HG03457 (cell line): ENCODE results near the gene RNF10.
"Not testable (repeated sequence)": the region's sequence is repeated elsewhere in the genome, so short reads cannot be mapped to it uniquely, and the experiment has no call there.

Source experiments
- ATAC-seq: cut with Tn5 transposase; IDR thresholded peaks from one replicate; pipeline ENCODE4 v1.9.1; 2021; ENCODE audit warnings: moderate number of reproducible peaks; ENCODE audit not compliant: unreplicated experiment

RNF10 gene

DNA sequence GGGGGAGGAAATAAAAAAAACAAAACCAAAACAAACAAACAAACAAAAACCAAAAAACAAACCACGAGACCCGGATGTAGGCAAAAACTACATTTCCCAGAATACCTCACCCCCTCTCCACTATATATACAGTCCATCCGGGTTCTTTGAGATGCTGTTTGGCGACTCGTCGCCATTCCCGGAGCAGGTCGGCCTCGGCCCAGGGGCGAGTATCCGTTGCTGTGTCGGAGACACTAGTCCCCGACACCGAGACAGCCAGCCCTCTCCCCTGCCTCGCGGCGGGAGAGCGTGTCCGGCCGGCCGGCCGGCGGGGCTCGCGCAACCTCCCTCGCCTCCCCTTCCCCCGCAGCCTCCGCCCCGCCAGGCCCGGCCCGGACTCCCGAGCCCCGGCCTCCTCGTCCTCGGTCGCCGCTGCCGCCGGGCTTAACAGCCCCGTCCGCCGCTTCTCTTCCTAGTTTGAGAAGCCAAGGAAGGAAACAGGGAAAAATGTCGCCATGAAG lies at the start of gene RNF10:
TSS of gene RNF10 (plus strand) at position 154 of the 500 bp plus-strand sequence. CDS start 456 bp downstream, outside the sequence.
- peak; percentile 51 for ATAC-seq

DNA sequence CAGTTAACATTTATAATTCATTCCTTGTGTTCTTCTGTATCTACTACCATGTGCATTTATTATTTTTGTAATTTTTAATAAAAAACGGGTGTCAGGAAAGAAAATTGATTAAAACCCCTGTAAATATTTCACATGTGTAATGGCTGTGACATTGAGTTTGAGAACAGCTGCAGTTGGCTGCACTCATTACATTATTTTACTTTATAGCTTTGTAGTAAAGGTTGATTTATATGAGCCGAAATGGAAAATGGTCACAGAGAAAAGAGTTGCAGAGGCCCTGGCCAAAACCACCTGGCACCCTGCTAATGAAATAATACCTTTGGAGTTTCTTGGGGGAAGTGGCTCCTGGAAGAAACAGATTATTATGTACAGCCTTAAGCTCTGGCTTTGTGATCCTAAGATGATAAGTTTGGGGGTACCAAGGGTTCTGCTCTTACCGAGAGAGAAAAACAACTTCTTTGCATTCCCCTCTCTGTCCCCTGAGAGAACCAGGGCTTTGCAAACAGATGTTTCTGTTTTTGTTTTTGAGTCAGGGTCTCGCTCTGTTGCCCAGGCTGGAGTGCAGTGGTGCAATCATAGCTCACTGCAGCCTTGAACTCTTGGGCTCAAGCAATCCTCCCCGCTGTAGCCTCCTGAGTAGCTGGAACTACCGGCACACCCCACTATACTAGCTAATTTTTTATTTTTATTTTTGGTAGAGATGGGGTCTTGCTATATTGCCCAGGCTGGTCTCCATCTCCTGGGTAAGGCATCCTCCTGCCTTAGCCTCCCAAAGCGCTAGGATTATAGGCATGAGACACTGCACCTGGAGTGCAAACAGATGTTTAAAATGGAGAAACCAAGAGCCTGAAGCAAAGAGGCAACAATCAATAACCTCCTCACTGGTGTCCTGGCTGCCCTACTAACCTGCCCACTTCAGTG lies 47.9 kb upstream of the RNF10 start:
- no peak for ATAC-seq

DNA sequence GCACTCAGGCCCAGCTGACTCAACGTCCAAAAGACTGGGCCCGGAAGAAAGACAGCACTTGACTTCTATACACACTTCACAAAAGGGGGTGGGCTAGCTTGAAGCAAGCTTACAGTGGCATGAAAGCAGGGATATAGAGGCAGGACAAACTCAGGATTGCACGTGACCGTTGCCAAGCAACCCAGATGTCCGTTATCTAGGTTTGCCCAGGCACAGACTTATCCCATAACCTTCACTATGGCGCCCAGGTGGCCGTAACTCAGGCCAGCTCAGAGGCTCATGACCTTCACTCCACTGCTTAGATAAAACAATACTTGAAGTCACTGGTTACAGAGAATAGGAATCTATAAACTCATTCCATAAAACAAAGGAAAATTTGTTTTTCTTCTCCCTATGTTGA lies 46.6 kb upstream of the RNF10 start:
- ATAC-seq = not testable (repeated sequence)

DNA sequence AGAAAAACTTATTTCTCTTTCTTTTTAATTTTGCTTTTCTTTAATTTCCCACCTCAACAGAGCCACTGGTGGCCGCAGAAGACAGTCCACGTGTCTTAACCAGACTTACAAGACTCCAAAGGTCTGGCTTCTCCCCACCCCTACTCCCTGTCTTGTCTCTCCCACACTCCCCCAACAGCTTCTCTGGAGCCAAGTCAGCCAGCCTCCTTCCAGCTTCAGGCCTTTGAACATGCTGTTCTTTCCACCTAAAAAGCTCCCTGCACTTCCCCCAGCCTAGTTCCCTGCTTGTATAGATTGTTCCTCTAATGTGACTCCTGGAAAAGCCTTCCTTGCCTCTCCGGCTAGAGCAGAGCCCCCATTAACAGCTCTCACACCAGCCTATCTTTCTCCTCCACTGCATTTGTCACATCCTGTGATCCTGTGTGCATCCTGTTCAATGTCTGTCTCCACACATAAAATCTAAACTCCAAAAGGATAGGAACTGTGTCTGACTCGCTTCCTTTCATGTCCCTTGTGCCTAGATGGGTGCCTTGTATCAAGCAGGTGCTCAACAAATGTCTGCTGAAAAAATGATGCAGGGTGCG lies 46.0 kb upstream of the RNF10 start:
- no peak for ATAC-seq

DNA sequence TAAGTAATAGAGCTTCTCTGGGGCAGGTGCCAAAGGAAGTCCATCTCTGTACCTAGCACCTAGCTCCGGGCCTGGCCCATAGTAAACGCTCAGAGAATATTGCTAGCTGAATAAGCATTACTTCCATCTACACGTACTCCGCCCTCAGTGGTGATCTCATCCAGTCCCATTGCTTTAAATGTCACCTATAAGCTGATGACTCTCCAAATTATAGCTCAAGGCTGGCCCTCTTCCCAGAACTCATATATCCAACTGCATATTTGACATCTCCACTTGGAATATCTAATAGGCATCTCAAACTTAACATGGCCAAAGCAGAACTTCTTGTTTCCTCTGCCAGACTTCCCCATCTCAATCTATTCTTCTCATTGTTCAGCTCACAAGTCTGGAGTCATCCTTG lies 45.1 kb upstream of the RNF10 start:
- no peak for ATAC-seq

DNA sequence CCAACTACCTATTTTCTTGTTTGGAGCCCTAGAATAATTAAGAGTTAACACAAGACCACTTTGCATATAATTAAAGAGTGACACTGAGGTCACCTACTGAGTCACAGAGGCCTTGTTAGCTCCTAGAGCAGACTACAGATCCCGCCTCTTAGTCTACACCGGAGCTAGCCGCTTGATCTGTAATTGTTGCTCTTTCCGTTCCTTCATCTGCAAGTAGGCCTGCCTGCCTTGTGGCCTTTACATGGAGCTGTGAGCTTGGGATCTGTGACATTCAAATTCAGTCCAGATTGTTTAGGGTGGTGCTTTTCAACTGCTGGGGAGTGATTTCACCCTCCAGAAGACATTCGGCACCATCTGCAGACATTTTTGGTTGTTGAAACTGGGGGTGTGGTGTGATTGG lies 43.8 kb upstream of the RNF10 start:
- ATAC-seq = no peak

DNA sequence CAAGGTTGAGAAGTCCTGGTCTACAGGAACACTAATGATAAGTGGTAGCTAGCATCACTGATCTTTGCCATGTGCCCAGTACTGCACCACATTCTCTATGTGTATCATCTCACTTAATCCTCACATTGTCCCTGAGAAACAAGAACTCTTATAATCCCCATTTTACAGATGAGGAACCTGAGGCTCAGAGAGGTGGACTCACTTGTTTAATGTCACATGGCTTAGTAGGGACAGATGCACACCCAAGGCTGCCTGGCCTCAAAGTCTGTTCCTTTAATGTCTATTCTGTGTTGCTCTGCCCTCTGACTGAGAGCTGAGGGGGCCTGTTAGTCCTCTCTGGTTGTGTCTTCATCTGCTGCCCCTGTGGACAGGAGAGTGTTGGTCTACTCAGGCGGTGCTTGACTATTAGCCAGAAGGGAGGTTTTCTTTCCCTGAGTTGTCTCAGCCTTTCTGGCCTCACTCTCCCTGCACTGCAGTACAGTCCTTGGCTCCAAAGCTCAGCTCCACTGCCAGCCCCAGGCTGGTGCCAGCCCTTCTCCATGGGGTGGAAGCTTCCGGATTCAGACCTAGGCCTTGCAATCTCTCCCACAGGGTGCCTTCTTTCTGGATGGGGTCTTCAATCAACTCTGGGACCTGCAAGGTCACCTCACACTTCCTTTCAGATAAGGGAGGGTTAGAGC lies 43.2 kb upstream of the RNF10 start:
- ATAC-seq = no peak

DNA sequence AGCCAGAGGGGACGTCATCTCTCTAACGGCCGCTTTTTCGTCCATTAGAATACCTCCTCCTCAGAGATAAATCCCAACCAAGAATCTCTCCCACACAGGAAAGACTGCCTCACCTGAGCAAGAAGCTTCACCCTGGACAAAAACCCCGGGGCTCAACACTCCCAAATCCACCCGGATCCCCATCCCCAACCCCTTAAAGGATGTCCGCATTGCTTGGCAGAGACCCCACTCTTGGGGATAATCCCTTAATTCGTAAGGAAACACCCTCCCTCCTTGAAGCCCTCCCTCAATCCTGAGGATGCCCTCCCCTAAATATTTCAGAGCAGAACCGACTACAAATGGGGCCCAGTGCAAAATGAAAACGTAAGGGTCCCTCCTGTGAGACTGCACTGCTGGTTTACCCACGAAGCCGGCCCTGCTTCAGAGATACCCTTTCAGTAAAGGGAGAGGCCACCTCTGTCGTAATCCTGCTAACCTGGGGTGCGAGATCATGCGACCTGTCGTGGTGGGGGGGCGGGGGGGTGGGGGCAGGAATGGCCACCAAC lies 38.9 kb upstream of the RNF10 start:
- ATAC-seq = no peak

DNA sequence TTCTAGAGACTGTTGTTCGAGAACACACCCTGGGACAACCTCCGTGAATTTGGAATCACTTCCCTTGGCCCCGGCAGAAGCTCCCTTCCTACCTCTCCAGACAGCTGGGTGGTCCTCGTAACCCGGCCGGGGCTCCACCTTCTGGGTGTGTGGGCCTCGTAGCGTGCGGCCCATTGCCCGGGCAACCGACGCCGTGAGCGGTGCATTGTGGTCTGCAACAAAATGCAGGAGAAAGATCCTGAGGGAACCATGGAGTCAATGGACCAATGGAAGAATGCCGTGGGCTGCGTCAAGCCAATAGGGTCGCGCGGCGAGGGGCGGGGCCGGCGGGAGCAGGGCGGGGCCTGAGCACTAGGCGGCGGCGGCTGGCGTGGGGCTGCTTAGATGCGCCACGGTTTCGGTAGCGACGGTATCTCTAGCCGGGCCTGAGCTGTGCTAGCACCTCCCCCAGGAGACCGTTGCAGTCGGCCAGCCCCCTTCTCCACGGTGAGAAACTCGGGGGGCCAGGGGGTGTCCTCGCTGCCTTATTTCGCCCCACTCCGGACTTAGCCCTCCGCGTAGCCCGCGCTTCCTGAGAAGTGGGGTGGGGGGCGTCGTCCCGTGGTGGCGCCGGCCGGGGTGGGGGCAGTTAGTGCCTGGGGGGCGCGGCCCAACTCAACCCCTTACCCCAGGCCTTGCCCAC lies 38.3 kb upstream of the RNF10 start, which contains the start of gene DYNLL1:
TSS of gene DYNLL1 (plus strand) at position 383 of the 682 bp plus-strand sequence. CDS start 309 bp downstream, outside the sequence.
- ATAC-seq = peak; percentile 86

DNA sequence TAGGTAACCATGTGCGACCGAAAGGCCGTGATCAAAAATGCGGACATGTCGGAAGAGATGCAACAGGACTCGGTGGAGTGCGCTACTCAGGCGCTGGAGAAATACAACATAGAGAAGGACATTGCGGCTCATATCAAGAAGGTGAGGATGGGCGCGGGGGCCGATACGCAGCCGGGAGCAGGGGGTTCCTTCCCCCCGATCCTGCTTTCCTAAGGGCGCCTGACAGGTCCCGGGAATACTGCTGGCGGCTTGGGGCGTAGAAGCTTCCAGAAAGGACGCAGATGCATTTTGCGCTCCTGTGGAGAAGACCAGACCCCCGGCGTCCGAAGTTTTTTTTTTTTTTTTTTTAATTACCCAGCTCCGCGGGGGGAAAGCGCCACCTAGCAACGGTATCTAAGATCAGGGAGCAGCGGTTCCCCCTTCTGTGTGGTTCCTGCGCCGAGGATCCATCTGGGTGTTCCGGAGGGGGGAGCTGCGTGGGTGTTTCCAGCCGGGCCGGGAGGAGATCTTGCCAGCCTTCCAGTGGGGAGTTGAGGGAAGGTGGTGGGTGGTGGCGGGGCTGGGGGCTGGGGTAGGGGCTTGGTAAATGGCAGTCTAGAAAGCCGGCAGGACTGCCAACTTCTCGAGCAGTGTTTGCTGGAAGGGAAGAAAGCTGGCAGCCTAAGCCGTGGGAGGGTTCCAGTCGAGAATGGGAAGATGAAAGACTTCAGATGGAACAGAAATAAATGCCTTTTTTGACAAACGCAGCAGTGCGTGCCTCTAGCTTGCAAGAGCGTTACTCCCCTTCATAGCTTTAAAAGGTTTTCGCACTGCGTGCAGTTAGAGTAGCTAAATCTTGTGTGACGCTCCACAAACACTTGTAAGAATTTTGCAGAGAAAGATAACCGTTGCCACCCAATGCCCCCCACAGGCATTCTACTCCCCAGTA lies 37.5 kb upstream of the RNF10 start:
- no peak for ATAC-seq

DNA sequence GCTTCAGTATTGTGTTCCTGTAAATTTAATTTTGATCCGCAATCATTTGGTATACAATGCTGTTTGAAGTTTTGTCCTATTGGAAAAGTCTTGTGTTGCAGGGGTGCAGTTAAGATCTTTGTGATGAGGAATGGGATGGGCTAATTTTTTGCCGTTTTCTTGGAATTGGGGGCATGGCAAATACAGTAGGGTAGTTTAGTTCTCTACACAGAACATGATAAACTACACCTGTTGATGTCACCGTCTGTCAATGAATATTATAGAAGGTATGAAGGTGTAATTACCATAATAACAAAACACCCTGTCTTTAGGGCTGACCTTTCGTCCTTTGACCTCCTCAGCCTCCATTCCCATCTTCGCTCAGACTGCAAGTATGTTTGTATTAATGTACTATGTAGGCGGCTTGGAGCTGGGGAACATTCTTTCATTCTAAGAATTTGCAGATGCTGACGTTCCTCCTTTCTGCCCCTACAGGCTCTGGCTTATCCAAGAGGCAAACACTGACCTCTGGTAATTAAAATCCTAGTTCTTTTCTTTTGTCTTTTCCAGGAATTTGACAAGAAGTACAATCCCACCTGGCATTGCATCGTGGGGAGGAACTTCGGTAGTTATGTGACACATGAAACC lies 36.5 kb upstream of the RNF10 start:
- ATAC-seq = no peak

DNA sequence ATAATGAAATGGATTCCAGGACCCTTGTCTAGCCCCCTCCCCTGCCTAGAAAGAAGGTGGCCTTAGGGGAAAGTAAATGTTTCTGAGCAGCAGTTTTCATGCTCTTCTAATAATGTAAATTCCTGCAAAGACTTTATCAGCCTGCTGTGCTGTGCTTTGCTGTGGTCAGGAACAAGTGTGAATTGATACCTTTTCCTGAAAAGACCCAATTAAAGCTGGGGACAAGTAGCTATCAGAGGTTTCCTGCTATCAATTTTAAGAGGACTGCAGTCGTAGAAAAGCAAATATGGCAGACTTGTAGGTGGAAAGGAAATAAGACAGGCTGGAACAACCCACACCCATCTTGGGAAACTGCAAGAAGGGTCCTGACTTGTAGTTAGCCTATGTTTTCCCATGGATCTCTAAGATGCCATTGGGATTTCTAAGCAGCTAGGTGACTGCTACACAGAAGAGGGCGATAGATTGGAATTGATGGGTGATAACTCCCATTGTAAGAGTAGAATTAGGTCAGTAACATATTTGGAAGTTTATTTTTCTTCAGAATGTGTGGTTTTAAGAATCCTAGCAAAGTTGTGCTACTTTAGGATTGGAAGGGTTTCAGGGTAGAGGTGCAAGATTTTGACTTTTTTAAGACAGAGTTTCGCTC lies 35.2 kb upstream of the RNF10 start:
- no peak for ATAC-seq

DNA sequence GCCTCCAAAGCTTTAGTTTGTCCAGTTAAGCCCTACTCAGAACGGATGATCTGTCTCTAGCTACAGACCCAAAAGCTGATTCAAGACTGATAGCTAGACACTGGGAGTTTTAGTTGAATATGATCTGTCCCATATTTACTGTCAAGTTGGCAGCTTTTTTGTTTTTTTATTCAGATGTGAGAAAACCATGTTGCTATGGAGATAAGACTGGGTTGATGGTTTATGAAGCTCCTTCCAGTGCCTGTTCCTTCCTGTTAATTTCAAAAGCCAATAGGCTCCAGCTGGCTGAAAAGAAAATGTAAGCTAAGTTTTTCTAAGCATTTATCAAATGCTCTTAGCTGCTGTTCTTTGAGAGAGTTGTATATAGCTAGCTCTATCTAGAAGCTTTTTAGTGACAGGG lies 33.6 kb upstream of the RNF10 start:
- no peak for ATAC-seq

DNA sequence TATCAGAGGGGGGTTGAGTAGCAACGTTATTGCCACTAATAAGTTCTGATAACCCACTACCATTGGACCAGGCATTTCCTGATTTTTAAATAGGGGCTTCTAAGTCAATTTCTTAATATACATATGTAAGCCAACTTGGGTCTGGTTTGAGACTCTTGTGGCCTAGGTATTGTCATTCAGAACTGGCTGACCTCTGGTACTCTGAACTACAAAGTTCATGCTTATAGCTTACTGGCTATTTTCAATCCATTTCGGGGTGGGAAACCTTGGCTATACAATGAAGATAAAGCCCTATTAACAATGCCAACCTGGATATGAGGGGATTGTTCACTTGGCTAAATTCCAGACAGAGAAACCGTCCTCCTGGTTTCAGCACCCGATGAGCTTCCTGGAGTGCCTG lies 29.6 kb upstream of the RNF10 start:
- no peak for ATAC-seq

DNA sequence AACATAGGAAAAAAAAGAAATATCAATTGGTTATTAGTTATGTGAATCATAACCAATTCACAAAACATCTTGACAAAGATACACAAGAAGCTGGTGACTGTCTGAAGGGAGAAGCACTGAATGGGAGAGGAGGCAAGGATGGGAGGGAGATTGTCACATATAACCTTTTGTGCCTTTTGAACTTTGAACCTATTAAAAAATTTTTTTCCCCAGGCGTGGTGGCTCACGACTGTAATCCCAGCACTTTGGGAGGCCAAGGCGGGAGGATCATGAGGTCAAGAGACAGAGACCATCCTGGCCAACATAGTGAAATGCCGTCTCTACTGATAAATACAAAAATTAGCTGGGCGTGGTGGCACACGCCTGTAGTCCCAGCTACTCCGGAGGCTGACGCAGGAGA lies 25.6 kb upstream of the RNF10 start:
- no peak for ATAC-seq

DNA sequence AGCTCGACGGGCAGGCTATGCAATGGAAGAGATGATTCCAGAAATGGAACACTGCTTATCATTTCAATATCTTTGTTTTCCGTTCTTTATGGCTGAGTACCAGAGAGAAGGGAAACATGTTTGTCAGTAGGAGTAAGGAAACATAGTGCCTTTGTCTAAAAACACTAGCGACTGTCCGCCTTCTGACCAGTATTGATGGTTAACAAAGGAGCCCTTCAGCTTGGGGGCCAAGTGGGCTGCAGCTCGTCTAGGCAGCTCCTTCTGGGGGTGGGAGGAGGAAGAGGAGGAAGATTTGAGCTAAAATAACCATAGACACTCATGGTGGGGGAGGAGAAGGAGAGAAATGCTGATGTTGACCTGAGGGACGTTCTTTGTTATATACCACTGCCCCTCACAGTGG lies 20.2 kb upstream of the RNF10 start:
- ATAC-seq = no peak

DNA sequence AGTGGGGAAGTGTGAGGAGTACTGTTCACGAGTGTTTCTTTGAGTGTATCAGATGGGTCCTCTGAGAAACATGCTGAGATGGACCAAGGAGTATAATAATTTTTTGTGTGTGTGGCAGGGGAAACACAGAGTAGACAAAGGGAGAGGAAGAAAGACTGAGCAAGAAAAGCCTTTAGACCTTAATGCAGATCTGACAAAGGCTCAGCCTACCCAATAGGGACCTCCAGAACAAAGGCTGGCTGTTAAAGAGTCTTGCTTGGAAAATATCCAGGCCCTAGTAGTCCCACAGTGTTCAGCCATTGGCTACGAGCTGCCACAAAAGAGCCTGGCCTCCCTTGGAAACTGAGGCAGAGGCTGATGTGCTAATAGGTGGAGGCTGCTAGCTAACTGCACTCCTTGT lies 18.7 kb upstream of the RNF10 start:
- ATAC-seq = no peak

DNA sequence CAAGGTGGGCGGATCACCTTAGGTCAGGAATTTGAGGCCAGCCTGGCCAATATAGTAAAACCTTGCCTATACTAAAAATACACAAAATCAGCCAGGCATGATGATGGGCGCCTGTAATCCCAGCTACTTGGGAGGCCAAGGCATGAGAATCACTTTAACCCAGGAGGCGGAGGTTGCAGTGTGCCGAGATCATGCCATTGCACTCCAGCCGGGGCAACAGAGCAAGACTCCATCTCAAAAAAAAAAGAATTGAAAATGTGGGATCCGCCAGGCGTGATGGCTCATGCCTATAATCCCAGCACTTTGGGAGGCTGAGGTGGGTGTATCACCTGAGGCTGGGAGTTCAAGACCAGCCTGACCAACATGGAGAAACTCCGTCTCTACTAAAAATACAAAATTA lies 14.8 kb upstream of the RNF10 start:
- ATAC-seq = not testable (repeated sequence)

DNA sequence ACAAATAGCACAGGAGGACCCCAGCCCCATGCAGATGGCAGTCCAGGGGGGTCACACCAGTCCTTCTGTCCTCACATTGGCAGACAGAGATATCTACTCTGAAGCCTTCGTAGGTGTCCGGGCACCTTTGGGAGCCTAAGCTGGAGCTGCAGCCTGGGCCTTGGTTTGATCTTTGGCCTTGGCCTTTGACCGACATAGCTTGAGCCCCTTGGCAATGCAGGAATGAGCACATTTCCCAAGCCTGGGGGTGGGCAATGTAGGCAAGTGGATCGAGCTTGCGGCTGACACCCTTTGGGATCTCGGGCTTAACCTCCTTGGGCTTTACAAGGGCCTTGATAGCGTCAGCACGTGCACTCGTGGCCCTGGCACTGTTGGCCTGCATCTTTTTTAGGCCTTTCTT lies 11.6 kb upstream of the RNF10 start:
- ATAC-seq = no peak
